ENCODE measurements around the gene FAAP100. TPM values are rescaled to one million over a fixed set of nuclear protein-coding genes. Genes with fewer than 3 reads are reported as not detected.

The FAAP100 gene
- total RNA-seq, 1 experiment from 2014 or later = 54.7 TPM

DNA sequence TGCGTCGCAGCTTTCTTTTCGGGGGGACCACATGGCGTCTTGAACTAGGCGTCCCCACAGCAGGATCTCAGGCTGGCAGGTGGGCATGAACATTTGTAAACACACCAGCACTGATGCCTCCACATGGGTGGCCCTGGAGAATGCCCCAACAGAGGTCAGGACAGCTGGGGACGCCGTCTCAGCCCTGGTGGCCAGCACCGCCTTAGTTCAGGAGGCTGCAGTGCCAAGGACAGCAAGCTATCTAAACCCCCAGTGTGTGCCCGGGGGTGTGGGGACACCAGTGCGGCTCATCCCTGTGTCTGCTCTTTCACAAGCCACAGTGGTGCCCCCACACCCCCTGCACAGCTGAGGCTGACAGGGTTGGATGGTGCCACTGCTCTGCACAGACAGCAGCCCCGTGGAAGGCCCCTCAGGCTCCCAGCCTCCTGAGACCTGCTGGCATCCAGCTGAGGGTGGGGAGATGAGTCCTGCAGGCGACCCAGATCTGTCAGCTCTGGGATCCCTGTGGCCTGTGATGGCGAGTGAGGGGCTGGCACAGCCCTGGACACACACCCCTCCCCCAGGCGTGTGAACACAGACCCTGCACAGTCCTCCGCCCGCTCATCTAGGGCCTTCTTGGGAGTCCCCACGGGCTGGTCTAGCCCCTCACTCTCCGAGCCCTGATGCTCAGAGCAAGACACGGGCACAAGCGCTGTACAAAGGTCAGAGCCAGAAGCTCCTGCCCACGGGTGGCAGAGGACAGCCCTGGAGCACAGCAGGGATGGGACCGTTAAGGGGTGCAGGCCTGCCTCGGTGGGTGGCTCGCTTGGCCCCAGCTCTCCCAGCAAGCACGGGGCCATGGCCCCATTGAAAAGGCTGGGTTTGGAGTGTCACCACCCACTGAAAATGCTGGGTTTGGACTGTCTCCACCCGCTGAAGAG is 13.2 kb downstream of the FAAP100 start (continued):
- TF ChIP-seq, protein P1, sequence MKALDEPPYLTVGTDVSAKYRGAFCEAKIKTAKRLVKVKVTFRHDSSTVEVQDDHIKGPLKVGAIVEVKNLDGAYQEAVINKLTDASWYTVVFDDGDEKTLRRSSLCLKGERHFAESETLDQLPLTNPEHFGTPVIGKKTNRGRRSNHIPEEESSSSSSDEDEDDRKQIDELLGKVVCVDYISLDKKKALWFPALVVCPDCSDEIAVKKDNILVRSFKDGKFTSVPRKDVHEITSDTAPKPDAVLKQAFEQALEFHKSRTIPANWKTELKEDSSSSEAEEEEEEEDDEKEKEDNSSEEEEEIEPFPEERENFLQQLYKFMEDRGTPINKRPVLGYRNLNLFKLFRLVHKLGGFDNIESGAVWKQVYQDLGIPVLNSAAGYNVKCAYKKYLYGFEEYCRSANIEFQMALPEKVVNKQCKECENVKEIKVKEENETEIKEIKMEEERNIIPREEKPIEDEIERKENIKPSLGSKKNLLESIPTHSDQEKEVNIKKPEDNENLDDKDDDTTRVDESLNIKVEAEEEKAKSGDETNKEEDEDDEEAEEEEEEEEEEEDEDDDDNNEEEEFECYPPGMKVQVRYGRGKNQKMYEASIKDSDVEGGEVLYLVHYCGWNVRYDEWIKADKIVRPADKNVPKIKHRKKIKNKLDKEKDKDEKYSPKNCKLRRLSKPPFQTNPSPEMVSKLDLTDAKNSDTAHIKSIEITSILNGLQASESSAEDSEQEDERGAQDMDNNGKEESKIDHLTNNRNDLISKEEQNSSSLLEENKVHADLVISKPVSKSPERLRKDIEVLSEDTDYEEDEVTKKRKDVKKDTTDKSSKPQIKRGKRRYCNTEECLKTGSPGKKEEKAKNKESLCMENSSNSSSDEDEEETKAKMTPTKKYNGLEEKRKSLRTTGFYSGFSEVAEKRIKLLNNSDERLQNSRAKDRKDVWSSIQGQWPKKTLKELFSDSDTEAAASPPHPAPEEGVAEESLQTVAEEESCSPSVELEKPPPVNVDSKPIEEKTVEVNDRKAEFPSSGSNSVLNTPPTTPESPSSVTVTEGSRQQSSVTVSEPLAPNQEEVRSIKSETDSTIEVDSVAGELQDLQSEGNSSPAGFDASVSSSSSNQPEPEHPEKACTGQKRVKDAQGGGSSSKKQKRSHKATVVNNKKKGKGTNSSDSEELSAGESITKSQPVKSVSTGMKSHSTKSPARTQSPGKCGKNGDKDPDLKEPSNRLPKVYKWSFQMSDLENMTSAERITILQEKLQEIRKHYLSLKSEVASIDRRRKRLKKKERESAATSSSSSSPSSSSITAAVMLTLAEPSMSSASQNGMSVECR (CRISPR knock-in tag; IDR thresholded peaks at IDR 0.05; ENCODE audit: borderline replicate concordance) = no peak
- no peak for TF ChIP-seq PRRX2 (CRISPR knock-in tag; IDR thresholded peaks at IDR 0.05)
- TF ChIP-seq, protein P2, sequence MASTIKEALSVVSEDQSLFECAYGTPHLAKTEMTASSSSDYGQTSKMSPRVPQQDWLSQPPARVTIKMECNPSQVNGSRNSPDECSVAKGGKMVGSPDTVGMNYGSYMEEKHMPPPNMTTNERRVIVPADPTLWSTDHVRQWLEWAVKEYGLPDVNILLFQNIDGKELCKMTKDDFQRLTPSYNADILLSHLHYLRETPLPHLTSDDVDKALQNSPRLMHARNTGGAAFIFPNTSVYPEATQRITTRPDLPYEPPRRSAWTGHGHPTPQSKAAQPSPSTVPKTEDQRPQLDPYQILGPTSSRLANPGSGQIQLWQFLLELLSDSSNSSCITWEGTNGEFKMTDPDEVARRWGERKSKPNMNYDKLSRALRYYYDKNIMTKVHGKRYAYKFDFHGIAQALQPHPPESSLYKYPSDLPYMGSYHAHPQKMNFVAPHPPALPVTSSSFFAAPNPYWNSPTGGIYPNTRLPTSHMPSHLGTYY (CRISPR knock-in tag; IDR thresholded peaks at IDR 0.05) = no peak
- TF ChIP-seq, protein P3, sequence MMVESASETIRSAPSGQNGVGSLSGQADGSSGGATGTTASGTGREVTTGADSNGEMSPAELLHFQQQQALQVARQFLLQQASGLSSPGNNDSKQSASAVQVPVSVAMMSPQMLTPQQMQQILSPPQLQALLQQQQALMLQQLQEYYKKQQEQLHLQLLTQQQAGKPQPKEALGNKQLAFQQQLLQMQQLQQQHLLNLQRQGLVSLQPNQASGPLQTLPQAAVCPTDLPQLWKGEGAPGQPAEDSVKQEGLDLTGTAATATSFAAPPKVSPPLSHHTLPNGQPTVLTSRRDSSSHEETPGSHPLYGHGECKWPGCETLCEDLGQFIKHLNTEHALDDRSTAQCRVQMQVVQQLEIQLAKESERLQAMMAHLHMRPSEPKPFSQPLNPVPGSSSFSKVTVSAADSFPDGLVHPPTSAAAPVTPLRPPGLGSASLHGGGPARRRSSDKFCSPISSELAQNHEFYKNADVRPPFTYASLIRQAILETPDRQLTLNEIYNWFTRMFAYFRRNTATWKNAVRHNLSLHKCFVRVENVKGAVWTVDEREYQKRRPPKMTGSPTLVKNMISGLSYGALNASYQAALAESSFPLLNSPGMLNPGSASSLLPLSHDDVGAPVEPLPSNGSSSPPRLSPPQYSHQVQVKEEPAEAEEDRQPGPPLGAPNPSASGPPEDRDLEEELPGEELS (CRISPR knock-in tag; IDR thresholded peaks at IDR 0.05) = no peak
- no peak for TF ChIP-seq NFYB (CRISPR knock-in tag; conservative IDR thresholded peaks at IDR 0.05; ENCODE audit: low read depth)
- TF ChIP-seq, protein P4, sequence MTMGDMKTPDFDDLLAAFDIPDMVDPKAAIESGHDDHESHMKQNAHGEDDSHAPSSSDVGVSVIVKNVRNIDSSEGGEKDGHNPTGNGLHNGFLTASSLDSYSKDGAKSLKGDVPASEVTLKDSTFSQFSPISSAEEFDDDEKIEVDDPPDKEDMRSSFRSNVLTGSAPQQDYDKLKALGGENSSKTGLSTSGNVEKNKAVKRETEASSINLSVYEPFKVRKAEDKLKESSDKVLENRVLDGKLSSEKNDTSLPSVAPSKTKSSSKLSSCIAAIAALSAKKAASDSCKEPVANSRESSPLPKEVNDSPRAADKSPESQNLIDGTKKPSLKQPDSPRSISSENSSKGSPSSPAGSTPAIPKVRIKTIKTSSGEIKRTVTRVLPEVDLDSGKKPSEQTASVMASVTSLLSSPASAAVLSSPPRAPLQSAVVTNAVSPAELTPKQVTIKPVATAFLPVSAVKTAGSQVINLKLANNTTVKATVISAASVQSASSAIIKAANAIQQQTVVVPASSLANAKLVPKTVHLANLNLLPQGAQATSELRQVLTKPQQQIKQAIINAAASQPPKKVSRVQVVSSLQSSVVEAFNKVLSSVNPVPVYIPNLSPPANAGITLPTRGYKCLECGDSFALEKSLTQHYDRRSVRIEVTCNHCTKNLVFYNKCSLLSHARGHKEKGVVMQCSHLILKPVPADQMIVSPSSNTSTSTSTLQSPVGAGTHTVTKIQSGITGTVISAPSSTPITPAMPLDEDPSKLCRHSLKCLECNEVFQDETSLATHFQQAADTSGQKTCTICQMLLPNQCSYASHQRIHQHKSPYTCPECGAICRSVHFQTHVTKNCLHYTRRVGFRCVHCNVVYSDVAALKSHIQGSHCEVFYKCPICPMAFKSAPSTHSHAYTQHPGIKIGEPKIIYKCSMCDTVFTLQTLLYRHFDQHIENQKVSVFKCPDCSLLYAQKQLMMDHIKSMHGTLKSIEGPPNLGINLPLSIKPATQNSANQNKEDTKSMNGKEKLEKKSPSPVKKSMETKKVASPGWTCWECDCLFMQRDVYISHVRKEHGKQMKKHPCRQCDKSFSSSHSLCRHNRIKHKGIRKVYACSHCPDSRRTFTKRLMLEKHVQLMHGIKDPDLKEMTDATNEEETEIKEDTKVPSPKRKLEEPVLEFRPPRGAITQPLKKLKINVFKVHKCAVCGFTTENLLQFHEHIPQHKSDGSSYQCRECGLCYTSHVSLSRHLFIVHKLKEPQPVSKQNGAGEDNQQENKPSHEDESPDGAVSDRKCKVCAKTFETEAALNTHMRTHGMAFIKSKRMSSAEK (CRISPR knock-in tag; IDR thresholded peaks at IDR 0.05; ENCODE audit: borderline replicate concordance) = no peak
- no peak for TF ChIP-seq OVOL2 (CRISPR knock-in tag; IDR thresholded peaks at IDR 0.05; ENCODE audit: borderline replicate concordance)
- TF ChIP-seq, protein P5, sequence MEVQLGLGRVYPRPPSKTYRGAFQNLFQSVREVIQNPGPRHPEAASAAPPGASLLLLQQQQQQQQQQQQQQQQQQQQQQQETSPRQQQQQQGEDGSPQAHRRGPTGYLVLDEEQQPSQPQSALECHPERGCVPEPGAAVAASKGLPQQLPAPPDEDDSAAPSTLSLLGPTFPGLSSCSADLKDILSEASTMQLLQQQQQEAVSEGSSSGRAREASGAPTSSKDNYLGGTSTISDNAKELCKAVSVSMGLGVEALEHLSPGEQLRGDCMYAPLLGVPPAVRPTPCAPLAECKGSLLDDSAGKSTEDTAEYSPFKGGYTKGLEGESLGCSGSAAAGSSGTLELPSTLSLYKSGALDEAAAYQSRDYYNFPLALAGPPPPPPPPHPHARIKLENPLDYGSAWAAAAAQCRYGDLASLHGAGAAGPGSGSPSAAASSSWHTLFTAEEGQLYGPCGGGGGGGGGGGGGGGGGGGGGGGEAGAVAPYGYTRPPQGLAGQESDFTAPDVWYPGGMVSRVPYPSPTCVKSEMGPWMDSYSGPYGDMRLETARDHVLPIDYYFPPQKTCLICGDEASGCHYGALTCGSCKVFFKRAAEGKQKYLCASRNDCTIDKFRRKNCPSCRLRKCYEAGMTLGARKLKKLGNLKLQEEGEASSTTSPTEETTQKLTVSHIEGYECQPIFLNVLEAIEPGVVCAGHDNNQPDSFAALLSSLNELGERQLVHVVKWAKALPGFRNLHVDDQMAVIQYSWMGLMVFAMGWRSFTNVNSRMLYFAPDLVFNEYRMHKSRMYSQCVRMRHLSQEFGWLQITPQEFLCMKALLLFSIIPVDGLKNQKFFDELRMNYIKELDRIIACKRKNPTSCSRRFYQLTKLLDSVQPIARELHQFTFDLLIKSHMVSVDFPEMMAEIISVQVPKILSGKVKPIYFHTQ (CRISPR knock-in tag; IDR thresholded peaks at IDR 0.05) = no peak
